Stimulated activated CD8-positive, alpha-beta memory T cell treated with anti-CD3 and anti-CD28 coated beads, Interleukin-15, amount 100 ng/mL, for 4 hours (primary cell): ENCODE data around the gene BST1.
"Not testable (repeated sequence)": the region's sequence is repeated elsewhere in the genome, so short reads cannot be mapped to it uniquely, and the experiment has no call there.

Experiments
- DNase-seq, 2 donors: peaks; one replicate each; pipeline ENCODE4 v3.0.0-alpha.2; 2020; ENCODE audit warnings: low read depth in 2 of 2

The BST1 gene

DNA sequence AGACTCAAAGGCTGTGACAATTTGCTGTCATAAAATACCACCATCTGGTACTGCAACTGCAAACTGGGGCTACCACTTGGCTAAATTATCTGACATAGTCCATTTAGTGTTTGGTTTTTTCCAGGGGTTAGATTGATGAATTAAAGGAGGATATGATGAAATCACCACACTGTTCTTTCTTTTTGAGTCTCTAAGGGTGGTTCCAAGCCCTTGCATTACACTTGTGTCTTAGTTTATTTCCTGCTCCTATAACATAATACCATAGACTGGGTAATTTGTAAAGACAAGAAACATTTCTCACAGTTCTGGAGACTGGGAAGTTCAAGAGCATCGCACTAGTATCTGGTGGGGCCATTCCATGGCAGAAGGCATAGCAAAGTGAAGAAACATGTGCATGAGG lies 43.2 kb downstream of the BST1 start:
- DNase-seq = no peak

DNA sequence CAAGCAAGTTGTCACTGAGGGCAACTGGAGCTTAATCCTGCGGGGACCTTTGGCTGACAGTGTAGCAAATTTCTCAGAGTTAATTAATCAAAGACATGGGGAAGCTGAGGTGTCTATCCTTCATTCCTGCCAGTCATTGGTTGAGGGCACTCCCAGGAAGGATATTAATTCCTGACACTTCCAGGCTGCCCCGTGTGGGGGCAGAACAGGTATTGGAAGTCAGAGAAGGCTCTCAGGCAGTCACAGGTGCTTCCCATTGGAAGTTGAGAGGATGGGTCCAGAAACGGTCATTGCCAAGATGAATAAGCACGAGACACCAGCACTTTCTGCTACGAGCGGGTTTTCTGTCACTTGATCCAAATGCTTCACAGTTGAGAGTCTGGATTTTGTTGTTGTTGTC lies 46.1 kb downstream of the BST1 start:
- DNase-seq = no peak

DNA sequence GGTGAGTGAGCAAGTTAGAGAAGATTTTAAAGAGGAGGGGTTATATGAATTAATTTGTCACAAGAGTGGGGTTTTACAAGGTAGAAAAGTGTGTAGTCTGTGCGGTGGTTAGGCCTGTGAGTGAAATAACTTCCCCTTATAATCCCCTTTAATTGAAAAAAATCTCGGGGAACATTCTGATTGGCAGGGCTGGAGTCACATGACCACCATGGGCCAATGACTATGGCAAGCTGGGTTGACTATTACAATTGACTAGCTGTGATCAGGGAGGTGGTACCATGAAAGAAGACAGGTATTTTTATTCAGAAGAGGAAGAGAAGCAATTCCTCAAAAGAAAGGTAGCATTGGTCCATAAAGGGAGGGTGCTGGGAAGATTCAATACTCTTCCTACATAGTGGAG lies 48.3 kb downstream of the BST1 start:
- DNase-seq = no peak

DNA sequence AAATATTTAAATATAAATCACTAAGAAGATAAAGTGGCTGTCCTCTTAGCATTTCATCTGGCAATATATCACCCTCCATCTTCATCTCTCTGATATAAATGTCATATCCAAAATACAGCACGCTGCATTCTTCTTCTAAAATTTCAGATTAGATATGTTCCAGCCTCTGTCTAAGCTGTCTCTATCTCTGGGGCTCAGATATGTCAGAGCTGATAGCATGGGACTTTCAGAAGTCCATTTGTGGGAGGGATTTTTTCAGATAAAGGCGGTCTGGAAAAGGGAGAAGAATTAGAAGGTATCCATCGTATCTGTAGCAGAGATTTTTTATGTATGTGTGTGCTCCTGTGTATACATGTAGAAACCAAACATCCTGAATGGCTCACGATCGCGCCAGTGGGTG lies 50.2 kb downstream of the BST1 start:
- no peak for DNase-seq

DNA sequence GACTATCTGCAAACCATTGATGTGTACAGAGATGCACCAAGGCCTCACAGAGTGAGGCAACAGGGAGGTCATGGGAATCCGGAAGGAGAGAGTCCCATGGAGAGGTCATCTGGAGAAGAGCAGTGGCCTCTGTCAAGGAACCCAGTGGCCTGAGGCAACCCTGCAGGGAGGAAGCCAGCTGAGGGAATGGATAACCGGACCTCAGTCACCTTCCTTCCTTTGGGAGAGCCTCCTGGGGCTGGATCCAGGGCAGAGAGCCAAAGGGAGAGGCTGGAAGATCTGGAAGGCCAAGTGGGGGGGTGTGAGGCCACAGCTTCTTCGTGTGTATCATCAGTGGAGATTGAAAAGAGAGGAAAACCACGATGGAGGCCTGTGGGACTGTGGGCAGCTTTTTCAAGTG lies 50.9 kb downstream of the BST1 start:
- DNase-seq = no peak

DNA sequence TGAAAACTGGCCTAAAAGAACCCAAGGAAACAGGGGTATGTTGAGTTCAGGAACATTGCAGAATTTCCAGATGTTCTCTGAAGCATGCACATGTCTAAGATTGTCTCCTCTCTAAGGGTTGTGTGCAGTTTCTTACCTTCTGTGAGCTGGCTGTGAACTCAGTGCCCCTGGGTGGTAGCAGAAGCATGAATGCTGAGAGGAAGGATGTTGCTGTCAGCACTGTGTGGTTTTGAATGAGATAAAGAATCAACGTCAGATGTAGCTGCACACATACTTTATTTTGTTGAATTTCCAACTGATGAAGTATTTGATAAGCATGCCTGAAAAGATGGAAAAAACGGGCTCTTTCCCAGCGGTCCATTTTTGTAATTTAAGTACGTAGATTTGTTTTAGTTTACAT lies 51.5 kb downstream of the BST1 start:
- peak in 1 of 2 donors; percentile 24 for DNase-seq

DNA sequence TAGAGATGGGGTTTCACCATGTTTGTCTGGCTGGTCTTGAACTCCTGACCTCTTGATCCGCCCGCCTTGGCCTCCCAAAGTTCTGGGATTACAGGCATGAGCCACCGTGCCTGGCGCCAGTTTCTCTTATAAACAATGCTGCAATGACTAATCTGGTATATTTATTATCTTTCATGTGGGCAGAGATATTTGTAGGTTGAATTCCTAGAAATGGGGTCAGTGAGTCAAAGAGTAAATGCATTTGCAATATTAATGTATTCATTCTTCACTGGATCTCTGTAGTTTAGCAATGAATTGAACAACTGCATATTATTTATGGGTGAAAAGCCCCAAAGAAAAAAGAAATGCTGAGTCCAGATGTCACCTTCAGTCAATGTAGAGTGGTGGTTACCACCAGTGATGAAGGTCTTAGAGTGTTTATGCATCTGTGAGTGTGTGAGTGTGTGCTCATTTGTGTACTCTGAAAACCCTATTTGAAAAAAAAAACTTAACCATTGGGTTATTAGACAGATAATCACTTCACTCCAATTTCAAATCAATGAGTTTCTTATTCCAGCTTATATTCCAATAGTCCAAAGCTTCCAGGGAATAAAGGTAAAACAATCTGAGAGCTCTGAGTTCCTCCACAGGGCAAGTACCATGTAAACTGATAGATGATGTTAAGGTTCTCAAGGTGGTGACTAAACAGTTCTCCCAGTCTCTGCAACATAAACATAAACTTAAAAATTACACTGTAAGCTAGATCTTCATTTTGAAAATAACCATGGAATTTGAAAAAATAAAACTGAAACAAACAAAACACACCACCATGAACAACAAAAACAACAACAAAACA lies 52.7 kb downstream of the BST1 start:
- DNase-seq = no peak

DNA sequence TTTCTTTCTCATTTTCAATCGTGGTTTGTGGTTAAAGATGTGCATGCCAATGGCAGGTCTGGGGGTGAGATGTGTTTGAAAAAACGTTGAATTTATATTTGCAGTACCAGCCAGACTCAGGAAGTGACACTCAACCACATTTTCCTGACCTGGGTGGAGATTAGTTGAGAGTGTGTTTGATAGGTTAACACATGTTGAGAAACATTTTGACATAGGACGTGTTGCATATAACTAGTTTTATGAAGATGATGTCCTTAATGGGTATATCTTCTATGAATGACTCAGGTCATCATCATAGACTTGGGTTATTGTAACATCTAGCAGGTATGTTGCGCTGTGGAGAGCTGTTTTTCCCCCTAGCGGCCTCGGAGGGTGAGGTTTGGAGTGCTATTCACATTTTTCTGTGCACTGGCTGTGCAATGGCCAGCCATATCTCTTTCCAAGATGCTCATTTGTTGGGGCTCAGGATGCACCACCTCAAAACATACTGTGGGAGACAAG lies 53.5 kb downstream of the BST1 start:
- peak; percentile 46 to 55 for DNase-seq

DNA sequence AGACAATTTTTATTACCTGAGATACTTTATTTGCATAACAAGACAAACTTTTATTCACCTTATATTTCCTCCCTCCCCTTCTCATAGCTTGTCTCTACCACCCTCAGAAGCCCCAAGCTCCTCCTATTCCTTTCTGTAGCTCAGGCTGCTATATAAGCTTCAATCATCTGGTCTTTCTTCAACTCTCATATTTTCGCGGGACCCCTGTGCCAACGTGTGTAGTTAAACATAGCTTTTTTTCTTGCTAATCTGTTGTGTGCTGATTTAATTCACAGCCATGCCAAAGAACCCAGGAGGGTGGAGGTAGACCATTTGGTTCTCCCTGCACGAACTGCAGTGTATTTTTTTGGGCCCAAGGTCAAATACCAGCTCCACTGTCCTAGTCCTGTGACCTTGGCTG lies 54.2 kb downstream of the BST1 start:
- DNase-seq = no peak

DNA sequence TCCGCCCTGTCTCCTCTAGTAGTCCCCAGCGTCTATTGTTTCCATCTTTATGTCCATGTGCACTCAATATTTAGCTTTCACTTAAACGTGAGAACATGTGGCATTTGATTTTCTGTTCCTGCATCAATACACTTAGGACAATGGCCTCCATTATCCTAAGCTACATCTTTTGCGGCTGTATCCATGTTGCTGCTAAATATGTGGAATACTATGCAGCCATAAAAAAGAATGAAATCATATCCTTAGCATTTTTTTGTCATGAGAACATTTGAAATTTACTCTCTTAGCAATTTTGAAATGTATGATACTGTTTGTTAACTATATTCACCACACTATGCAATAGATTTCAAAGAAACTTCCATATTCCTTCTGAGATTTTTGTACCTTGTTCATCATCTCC lies 55.4 kb downstream of the BST1 start:
- no peak for DNase-seq

DNA sequence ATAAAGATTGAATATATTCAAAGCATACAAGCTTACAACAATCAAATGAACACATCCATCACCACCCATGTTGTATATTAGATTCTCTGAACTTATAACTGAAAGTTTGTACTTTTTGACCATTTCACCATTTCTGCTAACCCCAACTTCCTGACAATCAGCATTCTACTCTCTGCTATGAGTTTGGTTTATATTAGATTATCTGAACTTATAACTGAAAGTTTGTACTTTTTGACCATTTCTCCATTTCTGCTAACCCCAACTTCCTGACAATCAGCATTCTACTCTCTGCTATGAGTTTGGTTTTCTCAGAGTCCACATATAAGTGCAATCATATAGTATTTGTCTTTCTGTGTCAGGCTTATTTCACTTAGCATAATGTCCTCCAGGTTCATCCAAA lies 59.6 kb downstream of the BST1 start:
- DNase-seq = not testable (repeated sequence)

DNA sequence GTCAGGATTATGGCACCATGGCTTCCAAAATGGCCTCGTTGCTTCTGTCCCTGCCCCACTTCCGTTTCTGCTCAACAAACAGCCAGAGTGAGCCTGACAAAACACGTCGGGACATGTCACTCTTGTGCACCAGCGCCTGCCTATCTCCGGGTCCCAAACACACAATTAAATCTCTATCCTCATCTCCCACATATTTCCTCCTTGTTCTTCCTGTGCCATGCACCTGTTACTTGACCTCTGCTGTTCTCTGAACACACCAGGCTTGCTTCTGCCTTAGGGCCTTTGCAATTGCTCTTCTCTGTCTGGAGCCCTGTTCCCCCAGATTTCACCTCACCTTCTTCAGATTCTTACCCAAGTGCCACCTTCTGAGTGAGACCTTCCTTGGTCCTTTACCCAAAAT lies 62.5 kb downstream of the BST1 start:
- no peak for DNase-seq

DNA sequence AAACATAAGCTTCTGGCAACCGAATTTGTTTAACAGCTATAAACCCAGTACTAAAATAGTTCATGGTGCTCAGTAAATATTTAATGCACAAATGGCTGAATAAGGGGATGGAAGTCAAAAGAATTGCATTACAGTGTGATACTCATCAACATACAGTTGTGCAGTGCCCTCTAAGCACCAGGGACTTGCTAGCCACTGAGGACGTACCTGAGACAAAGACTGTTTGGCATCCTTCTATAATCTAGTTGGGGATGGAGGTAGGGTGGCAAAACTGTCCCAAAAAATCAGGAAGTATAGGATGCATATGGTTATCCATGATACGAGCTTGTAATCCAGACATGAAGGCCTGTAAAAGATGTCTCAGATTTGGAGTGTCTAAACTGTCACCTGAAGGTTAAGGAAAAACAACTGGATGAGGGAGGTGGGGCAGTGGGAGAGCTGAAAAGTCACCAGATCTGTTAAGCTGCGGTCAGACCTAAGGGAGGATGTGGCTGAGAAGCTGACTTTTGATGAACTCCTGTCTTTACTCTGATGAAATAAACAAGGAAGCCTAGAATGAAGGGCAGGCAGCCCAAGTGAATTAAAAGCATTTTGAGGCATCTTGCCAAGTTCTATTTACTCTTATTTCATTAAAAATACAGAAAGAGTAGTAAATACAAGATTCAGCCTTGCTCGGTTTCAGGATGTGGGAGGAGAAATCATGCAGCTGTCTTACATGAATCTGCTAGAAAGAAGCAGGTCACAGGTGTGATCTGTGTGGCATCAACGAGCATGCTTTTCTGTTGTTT lies 63.2 kb downstream of the BST1 start:
- no peak for DNase-seq

DNA sequence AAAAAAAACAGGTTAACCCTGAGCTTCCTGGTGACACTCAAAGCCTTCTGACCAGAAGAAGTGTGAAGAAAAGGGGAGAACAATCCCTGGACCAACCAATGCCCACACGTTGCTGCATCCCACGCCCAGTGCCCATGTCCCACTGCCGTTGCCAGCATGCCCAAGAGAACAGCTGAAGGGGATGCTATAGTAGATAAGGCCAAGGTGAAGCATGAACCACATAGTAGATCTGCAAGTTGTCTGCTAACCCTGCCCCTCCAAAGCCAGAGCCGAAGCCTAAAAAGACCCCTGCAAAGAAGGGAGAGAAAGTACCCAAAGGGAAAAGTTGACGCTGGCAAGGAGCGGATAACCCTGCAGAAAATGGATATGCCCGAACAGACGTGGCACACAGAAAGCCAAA lies 64.0 kb downstream of the BST1 start:
- no peak for DNase-seq

DNA sequence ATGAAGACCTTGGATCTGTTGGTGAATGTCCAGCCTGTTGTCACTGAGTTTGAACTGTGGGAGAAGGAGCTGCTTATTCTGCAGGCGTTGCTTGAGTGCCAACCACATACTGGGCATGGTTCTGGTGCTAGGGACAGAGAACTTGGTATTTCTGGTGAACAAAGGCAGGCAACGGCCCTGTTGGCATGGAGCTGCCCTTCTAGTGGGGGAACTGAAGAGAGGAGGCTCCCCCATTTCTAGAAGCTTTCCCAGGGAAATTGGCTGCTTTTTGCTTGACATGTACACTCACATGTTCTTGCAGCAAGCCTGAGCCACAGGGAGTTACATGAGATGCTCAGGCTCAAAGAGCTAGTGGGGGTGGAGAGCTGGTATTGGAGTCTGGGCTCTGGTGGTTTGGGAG lies 66.3 kb downstream of the BST1 start:
- DNase-seq = no peak

DNA sequence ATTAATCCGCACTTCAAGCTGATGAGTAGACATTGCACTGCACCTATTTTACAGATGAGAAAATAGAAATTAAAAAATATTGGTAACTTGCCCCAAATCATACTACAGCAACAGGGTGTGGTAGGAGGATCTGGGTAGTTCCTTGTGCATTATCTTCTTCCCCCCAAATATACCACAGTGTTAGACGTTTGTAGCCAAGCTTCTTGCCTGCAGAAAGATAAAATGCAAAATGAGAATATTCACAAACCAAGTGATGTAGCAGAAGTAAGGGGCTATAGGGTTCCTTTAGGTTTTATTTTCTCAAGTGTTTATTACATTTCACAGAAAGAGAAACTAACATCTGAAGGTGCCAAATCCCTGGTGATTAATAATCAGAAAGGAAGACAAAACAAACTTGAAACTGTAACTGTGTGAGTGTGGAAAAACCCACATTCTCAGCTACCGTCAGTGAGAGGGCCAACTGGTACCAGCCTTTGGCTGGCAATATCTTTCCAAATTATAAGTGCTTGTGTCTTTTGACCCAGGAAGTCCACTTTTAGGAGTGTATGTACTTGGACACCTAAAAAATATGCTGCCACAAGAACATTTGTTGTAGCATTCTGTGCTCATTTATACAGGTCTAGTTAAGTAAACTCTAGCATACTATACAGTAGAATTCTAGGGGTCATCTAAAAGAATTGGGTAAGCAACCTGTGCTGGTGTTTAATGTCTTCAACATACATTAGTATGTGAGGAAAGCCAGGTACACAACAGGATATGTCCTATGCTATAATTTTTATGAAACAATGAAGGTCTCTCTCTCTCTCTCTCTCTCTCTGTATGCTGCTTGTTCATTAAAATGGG lies 68.6 kb downstream of the BST1 start:
- DNase-seq = no peak

DNA sequence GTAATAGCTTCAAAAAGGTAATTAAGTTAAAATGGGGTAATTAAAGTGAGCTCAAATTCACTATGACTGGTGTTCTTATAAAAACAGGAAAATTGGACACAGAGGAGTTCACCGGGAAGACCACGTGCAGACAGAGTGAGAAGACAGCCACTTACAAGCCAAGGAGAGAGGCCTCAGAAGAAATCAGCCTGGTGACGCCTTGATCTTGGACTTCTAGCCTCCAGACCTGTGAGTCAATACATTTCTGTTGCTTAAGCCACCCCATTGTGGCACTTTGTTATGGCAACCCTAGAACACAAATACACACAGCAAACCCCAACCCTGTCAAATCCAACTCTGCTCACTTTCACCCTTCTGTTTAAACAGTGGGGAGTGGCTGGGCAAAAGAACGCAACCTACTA lies 71.2 kb downstream of the BST1 start:
- DNase-seq = no peak

DNA sequence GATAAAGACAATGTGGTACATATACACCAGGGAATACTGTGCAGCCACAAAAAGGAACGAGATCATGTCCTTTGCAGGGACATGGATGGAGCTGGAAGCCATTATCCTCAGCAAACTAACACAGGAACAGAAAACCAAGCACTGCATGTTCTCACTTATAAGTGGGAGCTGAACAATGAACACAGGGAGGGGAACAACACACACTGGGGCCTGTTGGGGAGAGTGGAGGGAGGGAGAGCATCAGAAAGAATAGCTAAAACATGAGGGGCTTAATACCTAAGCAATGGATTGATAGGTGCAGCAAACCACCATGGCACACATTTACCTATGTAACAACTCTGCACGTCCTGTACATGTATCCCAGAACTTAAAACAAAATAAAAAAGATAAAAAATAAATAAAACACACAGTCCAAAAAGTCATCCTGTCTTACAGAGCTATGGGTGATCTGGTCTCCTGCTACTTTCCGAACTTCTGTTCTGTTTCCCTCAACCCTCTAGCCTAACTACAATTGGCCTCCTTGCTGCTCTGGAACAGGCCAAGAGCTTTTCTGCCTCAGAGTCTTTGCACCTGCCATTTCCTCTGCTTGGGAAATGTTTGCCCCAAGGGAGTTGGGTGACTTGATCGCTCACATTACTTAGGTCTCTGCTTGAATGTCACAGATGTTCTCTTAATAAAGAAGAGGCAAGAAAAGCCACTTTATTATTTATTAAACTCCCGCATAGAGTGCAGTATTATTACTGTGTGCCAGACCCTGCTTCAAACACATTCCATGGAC lies 74.2 kb downstream of the BST1 start:
- DNase-seq = no peak

DNA sequence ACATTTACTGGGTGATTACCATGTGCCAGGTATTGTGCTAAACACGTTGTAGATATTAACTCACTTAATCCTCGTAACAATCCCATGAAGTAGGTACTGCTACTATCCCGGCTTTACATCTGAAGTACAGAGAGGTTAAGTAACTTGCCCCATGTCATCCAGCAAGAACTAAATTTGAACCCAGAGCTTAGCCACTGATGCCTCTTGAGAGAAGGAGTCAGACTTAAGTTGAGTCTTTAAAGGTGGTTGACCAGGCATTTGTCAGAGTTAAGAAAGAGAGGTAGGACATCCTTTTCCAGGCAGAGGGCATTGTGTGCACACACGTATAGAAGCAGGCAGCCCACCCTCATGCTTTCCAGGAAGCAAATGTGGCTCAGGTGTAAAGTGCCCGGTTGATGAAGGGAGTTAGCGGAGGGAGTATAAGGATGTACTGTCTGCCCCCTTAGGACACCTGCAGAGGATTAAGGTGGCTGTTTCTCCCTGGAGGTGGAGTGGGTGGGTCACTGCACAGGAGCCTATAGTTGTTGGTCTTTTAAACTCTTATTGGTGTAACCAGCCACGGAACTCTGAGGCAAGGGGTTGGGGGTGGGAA lies 74.9 kb downstream of the BST1 start:
- no peak for DNase-seq

DNA sequence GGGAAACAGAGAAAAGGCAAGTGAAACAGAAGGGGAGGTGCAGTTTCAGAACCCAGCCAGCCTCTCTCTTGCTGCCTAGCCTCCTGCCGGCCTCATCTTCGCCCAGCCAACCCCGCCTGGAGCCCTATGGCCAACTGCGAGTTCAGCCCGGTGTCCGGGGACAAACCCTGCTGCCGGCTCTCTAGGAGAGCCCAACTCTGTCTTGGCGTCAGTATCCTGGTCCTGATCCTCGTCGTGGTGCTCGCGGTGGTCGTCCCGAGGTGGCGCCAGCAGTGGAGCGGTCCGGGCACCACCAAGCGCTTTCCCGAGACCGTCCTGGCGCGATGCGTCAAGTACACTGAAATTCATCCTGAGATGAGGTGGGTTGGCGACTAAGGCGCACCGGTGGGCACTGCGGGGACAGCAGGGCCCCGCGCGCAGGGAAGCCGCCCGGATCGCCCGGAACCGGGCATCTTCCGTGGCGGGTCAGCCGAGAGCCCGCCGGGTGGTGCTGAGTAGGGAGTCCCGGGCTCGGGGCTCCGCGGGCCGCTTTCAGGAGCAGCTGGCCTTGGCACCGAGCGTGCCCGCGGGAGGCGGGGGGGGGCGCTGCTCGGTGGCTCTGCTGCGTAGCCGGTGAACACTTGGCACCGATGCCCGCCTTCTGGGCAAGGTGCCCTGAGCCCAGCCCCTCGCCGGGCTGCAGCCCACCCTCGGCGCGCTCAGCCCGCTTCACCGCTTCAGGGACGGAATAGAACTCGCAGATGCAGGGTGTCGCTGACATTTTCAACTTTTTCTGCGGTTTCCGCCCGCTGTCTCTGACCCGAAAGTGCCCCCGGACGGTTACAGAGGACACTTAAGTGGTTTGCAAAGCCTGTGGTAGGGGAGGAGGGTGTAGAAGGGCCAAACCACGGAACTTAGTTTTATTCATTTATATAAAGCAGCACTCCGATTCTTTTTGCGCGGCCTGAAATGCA lies 75.7 kb downstream of the BST1 start, which contains the start of gene CD38:
TSS of gene CD38 (plus strand) at position 40 of the 953 bp plus-strand sequence. CDS start at position 127, 87 bp downstream.
- DNase-seq = peak in 1 of 2 donors; percentile 21
